ENCODE measurements around the gene HAUS5. TPM values are rescaled to one million over a fixed set of nuclear protein-coding genes. Genes with fewer than 3 reads are reported as not detected.

HAUS5 gene
- total and polyA plus RNA-seq, 2 of the 8 experiments (the other 6 are each of a cell fraction or from before 2014, with no cell fraction given) = 13.8 to 25.7 TPM

- H3K4me2 ChIP-seq (ENCODE audit: insufficient read depth in 1 of 2, low read depth in 2 of 2, low read length in 2 of 2) = no peak overlapping the region
- H4K8ac ChIP-seq (ENCODE audit: extremely low read depth, insufficient read depth, low read length) = no peak overlapping the region
- CTCF ChIA-PET (ENCODE audit: partially characterized antibody) = interaction anchor here (0.6 to 1.0 kb wide), 5 partner anchors 48 to 111 kb away, joined by 3 read pairs; no protein-coding TSS in a partner anchor
- H3K9ac ChIP-seq (replicated peaks in 1 of 4; ENCODE audit: extremely low read depth in 1 of 4, low read depth in 3 of 4, low read length in 3 of 4) = no peak overlapping the region
- no peak overlapping the region for H3K23ac ChIP-seq (ENCODE audit: insufficient read length)
- no peak overlapping the region for H2AK5ac ChIP-seq (ENCODE audit: low read depth, low read length)
- H3K36me3 ChIP-seq (ENCODE audit: control insufficient read depth in 2 of 4, insufficient read depth in 4 of 4, low read length in 3 of 4) = peaks cover 4 to 15% (median 8%) of the 10 kb centered on the region in 4 experiments; a peak in 5 of 8 replicates
- no peak overlapping the region for H2BK120ac ChIP-seq (replicated peaks; ENCODE audit: low read depth, low read length)
- no peak overlapping the region for H2BK15ac ChIP-seq (ENCODE audit: low read length)
- no peak overlapping the region for H3K4me3 ChIP-seq (ENCODE audit: extremely low read depth in 1 of 4, insufficient read depth in 2 of 4, low read depth in 3 of 4, low read length in 4 of 4)
- no peaks in the 10 kb centered on the region for H3K23me2 ChIP-seq (ENCODE audit: low read depth, low read length)
- no peak overlapping the region for H3K4ac ChIP-seq (replicated peaks; ENCODE audit: insufficient read length, low read depth, low read length)
- no peak overlapping the region for H4K5ac ChIP-seq (ENCODE audit: insufficient read length, low read depth, low read length)
- no peak overlapping the region for H2AFZ ChIP-seq (ENCODE audit: low read length)
- H3K4me1 ChIP-seq (replicated peaks in 1 of 4; ENCODE audit: control insufficient read depth in 3 of 4, insufficient read depth in 4 of 4, low read length in 3 of 4) = no peaks in the 10 kb centered on the region
- H4K20me1 ChIP-seq (replicated peaks in 1 of 2; ENCODE audit: control insufficient read depth in 1 of 2, insufficient read depth in 2 of 2, low read length in 2 of 2) = peaks cover 0 to 5% of the 10 kb centered on the region in 2 experiments
- no peak overlapping the region for H3K56ac ChIP-seq (replicated peaks; ENCODE audit: insufficient read length, low read depth, low read length)
- no peak overlapping the region for H3K18ac ChIP-seq (ENCODE audit: extremely low read depth, low read length)
- no peaks in the 10 kb centered on the region for H3K9me3 ChIP-seq (ENCODE audit: insufficient read depth in 2 of 2, low read depth in 1 of 2, low read length in 1 of 2)
- 81% methylated on average over 7 of the region's 7 CpGs; no CpG with 5 or more reads in 1 of the 2 experiments for WGBS, 2 experiments (ENCODE audit: extremely low coverage in 1 of 2, insufficient coverage in 1 of 2, insufficient read length in 1 of 2, insufficient replicate concordance in 2 of 2, low coverage in 1 of 2, low lambda C conversion rate in 2 of 2, missing lambda C conversion rate in 1 of 2)
- POLR2A ChIA-PET (ENCODE audit: partially characterized antibody) = interaction anchor here (0.7 to 1.7 kb wide), 6 partner anchors 8 to 63 kb away, joined by 3 to 6 read pairs (median 5); partner anchors contain the start of gene COX6B1
- H3K27ac ChIP-seq (ENCODE audit: low read depth, low read length) = no peak overlapping the region
- TF ChIP-seq, protein P1, sequence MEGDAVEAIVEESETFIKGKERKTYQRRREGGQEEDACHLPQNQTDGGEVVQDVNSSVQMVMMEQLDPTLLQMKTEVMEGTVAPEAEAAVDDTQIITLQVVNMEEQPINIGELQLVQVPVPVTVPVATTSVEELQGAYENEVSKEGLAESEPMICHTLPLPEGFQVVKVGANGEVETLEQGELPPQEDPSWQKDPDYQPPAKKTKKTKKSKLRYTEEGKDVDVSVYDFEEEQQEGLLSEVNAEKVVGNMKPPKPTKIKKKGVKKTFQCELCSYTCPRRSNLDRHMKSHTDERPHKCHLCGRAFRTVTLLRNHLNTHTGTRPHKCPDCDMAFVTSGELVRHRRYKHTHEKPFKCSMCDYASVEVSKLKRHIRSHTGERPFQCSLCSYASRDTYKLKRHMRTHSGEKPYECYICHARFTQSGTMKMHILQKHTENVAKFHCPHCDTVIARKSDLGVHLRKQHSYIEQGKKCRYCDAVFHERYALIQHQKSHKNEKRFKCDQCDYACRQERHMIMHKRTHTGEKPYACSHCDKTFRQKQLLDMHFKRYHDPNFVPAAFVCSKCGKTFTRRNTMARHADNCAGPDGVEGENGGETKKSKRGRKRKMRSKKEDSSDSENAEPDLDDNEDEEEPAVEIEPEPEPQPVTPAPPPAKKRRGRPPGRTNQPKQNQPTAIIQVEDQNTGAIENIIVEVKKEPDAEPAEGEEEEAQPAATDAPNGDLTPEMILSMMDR (IDR thresholded peaks at IDR 0.05; ENCODE audit: control extremely low read depth in 1 of 3, insufficient read depth in 1 of 3, low read depth in 1 of 3, low read length in 3 of 3) = peak; percentile 50 to 55 (median 54)
- TF ChIP-seq KDM4A (IDR thresholded peaks at IDR 0.05; ENCODE audit: low read depth, low read length, severe bottlenecking) = no peak
- peak; percentile 29 to 51; a peak in 3 of 4 replicates for TF ChIP-seq RAD21 (IDR thresholded peaks at IDR 0.05 in 1 of 2, conservative IDR thresholded peaks at IDR 0.05 in 1 of 2; ENCODE audit: low read depth in 2 of 2, low read length in 2 of 2)
- TF ChIP-seq YY1 (IDR thresholded peaks at IDR 0.05; ENCODE audit: low read depth, low read length) = no peak
- TF ChIP-seq CEBPB (IDR thresholded peaks at IDR 0.05; ENCODE audit: low read depth, low read length) = no peak
- no peak overlapping the region for H2BK20ac ChIP-seq (ENCODE audit: low read length)
- FAIRE-seq = no peak
- DNase-seq (ENCODE audit: low read depth in 1 of 2, low spot score in 2 of 2) = peak in 1 of 2 experiments; percentile 45
- H2BK5ac ChIP-seq (ENCODE audit: low read depth, low read length) = no peak overlapping the region
- H3K14ac ChIP-seq (ENCODE audit: insufficient read length) = no peak overlapping the region
- H2BK12ac ChIP-seq (ENCODE audit: low read depth, low read length) = no peak overlapping the region
- no peak overlapping the region for H4K91ac ChIP-seq (replicated peaks; ENCODE audit: insufficient read length, low read length)
- H3K79me1 ChIP-seq (ENCODE audit: low read depth, low read length) = no peaks in the 10 kb centered on the region
- no peaks in the 10 kb centered on the region for H3K27me3 ChIP-seq (replicated peaks in 1 of 4; ENCODE audit: control insufficient read depth in 3 of 4, extremely low read depth in 1 of 4, insufficient read depth in 3 of 4, low read length in 3 of 4)
- H3K79me2 ChIP-seq (ENCODE audit: control insufficient read depth in 1 of 2, insufficient read depth in 2 of 2, low read length in 2 of 2) = no peaks in the 10 kb centered on the region
Measured at GRCh38 chr19:35618857-35619256, 6.3 kb downstream of the HAUS5 start.
